Subcutaneous adipose tissue (tissue), 4 donors: ENCODE data around the gene FREY1. TPM values are rescaled to one million over a fixed set of nuclear protein-coding genes. Genes with fewer than 3 reads are reported as not detected.

Source experiments
- total RNA-seq, 4 donors: library from RNA; depleted of rRNA; stranded (reverse); fragments of >200 nt; gene quantifications; one replicate each; pipeline ENCODE4 v1.1.0, GENCODE V29; 2016
- TF ChIP-seq, protein P1 (sequence below): fragments of 450-650 bp; IDR thresholded peaks from one replicate; pipeline ENCODE4 v1.5.1; 2016; ENCODE audit warnings: low read depth, mild to moderate bottlenecking, control low read depth, antibody characterized with exemption, moderate library complexity

The FREY1 gene
- total RNA-seq, 4 donors from 2014 or later = 3.0 TPM; not detected in 3

DNA sequence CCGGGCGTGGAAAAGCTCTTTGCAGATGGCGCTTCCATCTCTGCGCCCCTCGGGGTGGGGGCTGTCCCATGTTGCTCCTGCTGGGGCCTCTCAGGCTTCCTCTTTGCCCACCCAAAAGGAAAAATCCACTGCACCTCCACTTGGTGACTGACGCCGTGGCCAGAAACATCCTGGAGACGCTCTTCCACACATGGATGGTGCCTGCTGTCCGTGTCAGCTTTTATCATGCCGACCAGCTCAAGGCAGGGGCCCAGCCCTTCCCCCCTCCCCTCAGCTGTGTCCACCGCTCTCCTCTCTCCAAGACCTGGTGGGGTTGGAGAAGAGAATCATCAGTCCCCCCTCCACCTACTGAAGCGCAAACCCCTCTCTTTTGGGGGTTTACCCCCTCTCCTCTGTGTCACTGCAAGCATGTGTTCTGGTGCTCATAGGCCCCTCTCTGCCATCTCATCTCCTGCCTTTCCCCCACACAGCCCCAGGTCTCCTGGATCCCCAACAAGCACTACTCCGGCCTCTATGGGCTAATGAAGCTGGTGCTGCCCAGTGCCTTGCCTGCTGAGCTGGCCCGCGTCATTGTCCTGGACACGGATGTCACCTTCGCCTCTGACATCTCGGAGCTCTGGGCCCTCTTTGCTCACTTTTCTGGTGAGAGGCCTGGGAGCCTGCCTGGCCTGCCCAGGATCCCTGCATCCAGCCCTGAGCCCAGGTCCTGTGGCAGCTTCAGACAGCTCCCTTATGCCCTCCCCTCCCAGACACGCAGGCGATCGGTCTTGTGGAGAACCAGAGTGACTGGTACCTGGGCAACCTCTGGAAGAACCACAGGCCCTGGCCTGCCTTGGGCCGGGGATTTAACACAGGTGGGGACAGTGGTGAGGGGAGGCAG lies 17.2 kb upstream of the FREY1 start:
- TF ChIP-seq, protein P1, sequence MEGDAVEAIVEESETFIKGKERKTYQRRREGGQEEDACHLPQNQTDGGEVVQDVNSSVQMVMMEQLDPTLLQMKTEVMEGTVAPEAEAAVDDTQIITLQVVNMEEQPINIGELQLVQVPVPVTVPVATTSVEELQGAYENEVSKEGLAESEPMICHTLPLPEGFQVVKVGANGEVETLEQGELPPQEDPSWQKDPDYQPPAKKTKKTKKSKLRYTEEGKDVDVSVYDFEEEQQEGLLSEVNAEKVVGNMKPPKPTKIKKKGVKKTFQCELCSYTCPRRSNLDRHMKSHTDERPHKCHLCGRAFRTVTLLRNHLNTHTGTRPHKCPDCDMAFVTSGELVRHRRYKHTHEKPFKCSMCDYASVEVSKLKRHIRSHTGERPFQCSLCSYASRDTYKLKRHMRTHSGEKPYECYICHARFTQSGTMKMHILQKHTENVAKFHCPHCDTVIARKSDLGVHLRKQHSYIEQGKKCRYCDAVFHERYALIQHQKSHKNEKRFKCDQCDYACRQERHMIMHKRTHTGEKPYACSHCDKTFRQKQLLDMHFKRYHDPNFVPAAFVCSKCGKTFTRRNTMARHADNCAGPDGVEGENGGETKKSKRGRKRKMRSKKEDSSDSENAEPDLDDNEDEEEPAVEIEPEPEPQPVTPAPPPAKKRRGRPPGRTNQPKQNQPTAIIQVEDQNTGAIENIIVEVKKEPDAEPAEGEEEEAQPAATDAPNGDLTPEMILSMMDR = no peak

DNA sequence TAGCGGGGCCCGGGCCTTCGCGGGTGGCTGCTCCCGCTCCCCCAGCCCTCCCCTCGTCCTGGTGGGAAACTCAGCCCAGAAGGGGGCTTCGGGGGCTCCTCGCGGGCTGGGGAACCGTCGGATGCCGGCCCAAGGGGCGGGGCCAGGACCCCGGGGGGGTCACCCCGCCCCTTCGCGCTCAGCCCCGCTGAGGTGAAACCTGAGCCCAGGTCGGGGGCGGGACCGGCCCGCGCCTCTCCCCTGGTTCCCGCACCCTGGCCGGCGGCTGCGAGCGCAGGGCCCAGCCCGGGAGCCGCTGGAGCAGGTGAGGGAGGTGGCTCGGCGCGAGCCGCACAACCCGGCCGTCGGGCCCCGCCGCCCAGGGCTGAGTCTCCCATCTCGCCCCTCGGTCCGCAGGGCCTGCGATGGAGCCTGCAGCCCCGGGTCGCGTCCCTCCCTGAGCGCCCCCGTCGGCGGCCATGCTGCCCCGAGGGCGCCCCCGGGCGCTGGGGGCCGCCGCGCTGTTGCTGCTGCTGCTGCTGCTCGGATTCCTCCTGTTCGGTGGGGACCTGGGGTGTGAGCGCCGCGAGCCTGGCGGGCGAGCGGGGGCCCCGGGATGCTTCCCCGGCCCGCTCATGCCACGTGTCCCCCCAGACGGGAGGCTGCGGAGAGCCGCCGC lies 15.5 kb upstream of the FREY1 start, which contains the start of gene LARGE2:
TSS of gene LARGE2 (plus strand) at position 232 of the 658 bp plus-strand sequence. CDS start at position 459, 227 bp downstream.
- TF ChIP-seq, protein P1 = no peak

DNA sequence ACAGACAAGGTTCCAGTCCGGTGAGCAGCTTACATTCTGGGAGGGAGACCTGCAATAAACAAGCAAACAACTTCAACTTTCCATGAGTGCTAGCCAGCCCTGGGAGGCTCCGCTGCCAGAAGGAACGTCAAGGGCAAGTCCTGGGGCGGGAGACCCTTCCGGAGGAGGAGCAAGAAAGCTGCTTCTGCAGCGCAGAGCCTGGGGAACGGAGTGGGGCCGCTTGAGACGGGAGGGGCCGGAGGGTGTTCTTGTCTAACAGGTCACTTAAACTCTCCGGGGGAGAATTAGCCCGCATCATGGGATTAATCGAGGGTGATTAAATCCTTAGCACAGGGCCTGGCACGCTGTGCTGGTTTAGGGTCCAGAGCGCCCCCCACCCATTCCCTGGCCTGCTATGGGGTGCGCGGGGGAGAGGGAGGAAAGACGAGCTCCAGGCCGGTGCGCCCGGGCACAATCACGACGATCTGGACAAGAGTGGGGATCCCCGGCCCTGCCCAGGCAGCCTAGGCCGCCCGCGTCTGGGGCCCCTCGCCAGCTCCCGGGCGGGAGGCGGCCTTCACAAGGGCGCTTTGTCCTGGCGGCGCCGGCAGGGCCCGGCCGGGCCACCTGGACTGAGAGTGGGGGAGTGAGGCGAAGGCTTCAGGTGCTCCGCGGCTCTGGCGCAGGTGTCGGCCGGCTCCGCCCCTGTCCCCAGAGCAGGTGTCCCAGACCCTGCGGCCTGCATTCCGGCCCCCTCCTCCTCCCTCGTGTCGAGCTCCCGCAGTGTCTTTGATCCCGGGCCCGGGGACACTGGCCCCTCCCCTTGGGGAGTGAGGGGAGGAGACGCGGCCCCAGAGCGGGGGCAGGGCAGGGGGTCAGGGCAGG lies 14.7 kb upstream of the FREY1 start:
- TF ChIP-seq, protein P1 = no peak

DNA sequence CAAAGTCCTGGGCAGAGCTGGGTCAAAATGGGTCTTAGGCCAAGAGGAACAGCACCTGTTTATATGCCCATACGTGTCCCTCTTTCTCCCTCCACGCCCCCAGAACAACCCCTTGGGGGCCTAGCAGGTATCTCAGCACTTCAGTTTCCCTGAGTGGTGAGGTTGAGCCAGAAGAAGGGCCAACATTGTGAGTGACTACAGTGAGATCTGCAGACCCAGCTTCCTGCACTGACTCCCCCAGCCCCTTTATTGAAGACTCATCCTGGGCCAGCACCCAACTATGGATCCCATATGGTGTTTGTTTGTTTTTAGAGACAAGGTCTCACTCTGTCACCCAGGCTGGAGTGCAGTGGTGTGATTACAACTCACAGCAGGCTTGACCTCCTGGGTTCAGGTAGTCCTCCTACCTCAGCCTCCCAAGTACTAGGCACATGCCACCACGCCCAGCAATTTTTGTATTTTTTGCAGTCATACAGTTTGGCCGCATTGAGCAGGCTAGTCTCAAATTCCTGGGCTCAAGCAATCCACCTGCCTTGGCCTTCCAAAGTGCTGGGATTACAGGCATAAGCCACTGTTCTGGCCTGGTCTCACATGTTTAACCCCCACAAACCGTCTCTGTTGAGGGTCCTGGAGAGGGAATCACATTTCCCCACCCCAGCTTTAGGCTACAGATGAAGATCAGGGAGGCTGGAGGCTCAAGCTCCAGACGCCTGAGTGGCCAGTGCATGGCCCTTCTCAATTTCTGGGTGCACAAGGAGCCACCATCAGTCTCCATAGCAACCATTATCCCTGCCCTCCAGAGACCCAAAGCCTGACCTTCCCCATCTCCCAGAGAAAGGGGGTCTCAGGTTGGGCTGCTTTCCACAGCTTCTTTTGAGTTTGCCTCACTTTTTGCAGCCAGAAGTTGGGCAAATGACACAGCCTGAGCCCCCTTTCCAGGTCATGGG lies 13.7 kb upstream of the FREY1 start:
- TF ChIP-seq, protein P1 = no peak

DNA sequence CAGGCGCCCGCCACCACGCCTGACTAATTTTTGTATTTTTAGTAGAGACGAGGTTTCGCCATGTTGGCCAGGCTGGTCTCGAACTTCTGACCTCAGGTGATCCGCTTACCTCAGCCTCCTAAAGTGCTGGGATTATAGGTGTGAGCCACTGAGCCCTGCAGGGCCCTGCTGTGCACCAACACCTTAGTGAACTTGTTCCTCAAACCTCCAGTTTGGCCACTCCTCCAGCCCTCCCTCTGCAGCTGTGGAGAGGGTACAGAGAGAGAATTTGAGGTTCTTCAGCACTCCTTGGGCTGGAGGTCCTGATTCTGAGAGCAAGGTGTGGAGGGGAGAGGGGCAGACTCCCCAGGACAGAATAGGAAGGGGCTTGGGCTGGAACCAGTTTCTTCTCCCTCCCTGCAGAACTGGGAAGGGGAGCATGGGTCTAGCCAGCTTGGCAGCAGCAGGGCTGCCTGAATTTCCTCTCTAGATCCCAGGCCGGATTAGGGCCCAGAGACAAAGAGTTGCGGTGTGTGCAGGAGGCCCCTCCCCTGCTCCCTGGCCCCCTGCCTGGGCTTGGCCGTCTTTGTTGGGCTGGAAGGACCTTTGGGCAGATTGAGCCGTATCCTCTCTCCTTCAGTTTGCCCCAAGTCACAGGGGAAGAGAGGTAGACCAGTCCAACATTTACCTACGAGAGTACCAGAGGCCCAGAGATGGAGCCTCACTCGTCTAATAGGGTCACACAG lies 12.9 kb upstream of the FREY1 start:
- TF ChIP-seq, protein P1 = no peak
